ENCODE results near the gene EXOC3.
A peak's percentile ranks its signal among the peaks of the same experiment; 100 is the strongest.
"Not testable (repeated sequence)": the region's sequence is repeated elsewhere in the genome, so short reads cannot be mapped to it uniquely, and the experiment has no call there.

The EXOC3 gene

GRCh38 chr5:442335-443238 is at the start of gene EXOC3:
Gene EXOC3 (plus strand): TSS chr5:443176. CDS start chr5:446206, 3,030 bp downstream.
- DNase-seq (ENCODE audit: insufficient read length, low spot score) (peak; percentile 100), FAIRE-seq (no peak)
- no peak for TF ChIP-seq CTCF (IDR thresholded peaks at IDR 0.05; ENCODE audit: insufficient read depth, missing control alignments)

- FAIRE-seq (no peak), DNase-seq (ENCODE audit: insufficient read length, low spot score) (no peak)
- TF ChIP-seq CTCF (IDR thresholded peaks at IDR 0.05; ENCODE audit: insufficient read depth, missing control alignments), result no peak
Measured at GRCh38 chr5:393846-394275, 49.1 kb upstream of the EXOC3 start.

- TF ChIP-seq CTCF (IDR thresholded peaks at IDR 0.05; ENCODE audit: insufficient read depth, missing control alignments), result no peak
- no peak for DNase-seq (ENCODE audit: insufficient read length, low spot score)
- FAIRE-seq, result no peak
Measured at GRCh38 chr5:394671-395155, 48.3 kb upstream of the EXOC3 start.

- DNase-seq (ENCODE audit: insufficient read length, low spot score), result peak; percentile 14
- FAIRE-seq, result no peak
- no peak for TF ChIP-seq CTCF (IDR thresholded peaks at IDR 0.05; ENCODE audit: insufficient read depth, missing control alignments)
Measured at GRCh38 chr5:395156-395920, 47.6 kb upstream of the EXOC3 start.

GRCh38 chr5:395921-396530 is 47.0 kb upstream of the EXOC3 start:
- no peak for TF ChIP-seq CTCF (IDR thresholded peaks at IDR 0.05; ENCODE audit: insufficient read depth, missing control alignments)
- FAIRE-seq (no peak), DNase-seq (ENCODE audit: insufficient read length, low spot score) (no peak)

- no peak for FAIRE-seq
- no peak for TF ChIP-seq CTCF (IDR thresholded peaks at IDR 0.05; ENCODE audit: insufficient read depth, missing control alignments)
- peak; percentile 24 for DNase-seq (ENCODE audit: insufficient read length, low spot score)
Measured at GRCh38 chr5:396531-396961, 46.4 kb upstream of the EXOC3 start.

- not testable (repeated sequence) for DNase-seq (ENCODE audit: insufficient read length, low spot score); FAIRE-seq
Measured at GRCh38 chr5:398141-398474, 44.9 kb upstream of the EXOC3 start.
